Hepatocyte (in vitro differentiated cells): ENCODE results near the gene SH3RF3. TPM values are rescaled to one million over a fixed set of nuclear protein-coding genes. Genes with fewer than 3 reads are reported as not detected.
"Not testable (repeated sequence)": the region's sequence is repeated elsewhere in the genome, so short reads cannot be mapped to it uniquely, and the experiment has no call there.

Experiments used
- DNase-seq: peaks from one replicate; pipeline ENCODE4 v3.0.0-alpha.2; 2016; ENCODE audit warnings: low spot score
- H2AFZ ChIP-seq: fragments of 200-600 bp; sonication (generic); 2 replicates; pipeline ENCODE4 v1.6.0; 2016; ENCODE audit warnings: antibody characterized with exemption, mild to moderate bottlenecking
- H3K27ac ChIP-seq: fragments of 200-600 bp; sonication (generic); 2 replicates; pipeline ENCODE4 v1.5.1; 2016; ENCODE audit warnings: mild to moderate bottlenecking
- H3K27me3 ChIP-seq: fragments of 200-600 bp; sonication (generic); 2 replicates; pipeline ENCODE4 v1.6.1; 2016
- H3K36me3 ChIP-seq: fragments of 200-600 bp; sonication (generic); replicated peaks from 2 replicates; pipeline ENCODE4 v1.5.1; 2016; ENCODE audit warnings: low read depth; ENCODE audit not compliant: insufficient read depth
- H3K4me1 ChIP-seq: fragments of 200-600 bp; sonication (generic); 2 replicates; pipeline ENCODE4 v1.5.1; 2016; ENCODE audit warnings: mild to moderate bottlenecking, moderate library complexity; ENCODE audit not compliant: insufficient read depth
- H3K4me2 ChIP-seq: fragments of 200-600 bp; sonication (generic); 2 replicates; pipeline ENCODE4 v1.6.0; 2016
- H3K4me3 ChIP-seq: fragments of 200-600 bp; sonication (generic); 2 replicates; pipeline ENCODE4 v1.5.1; 2016; ENCODE audit warnings: mild to moderate bottlenecking
- H3K79me2 ChIP-seq: fragments of 200-600 bp; sonication (generic); 2 replicates; pipeline ENCODE4 v1.6.0; 2017; ENCODE audit warnings: mild to moderate bottlenecking
- H3K9me2 ChIP-seq: fragments of 200-600 bp; sonication (generic); replicated peaks from 2 replicates; pipeline ENCODE4 v1.6.0; 2017; ENCODE audit warnings: mild to moderate bottlenecking; ENCODE audit not compliant: insufficient read depth
- H3K9me3 ChIP-seq: fragments of 200-600 bp; sonication (generic); 2 replicates; pipeline ENCODE4 v1.5.1; 2016; ENCODE audit warnings: low read depth, mild to moderate bottlenecking
- H4K20me1 ChIP-seq: fragments of 200-600 bp; sonication (generic); 2 replicates; pipeline ENCODE4 v1.6.0; 2016; ENCODE audit warnings: mild to moderate bottlenecking; ENCODE audit not compliant: insufficient read depth, poor library complexity, severe bottlenecking
- CTCF ChIP-seq: fragments of 200-600 bp; sonication (generic); IDR thresholded peaks from 2 replicates; pipeline ENCODE4 v1.5.1; 2016; ENCODE audit warnings: antibody characterized with exemption, mild to moderate bottlenecking; ENCODE audit not compliant: poor library complexity
- EZH2 ChIP-seq: fragments of 200-600 bp; sonication (generic); IDR thresholded peaks from 2 replicates; pipeline ENCODE4 v1.6.1; 2016; ENCODE audit warnings: antibody characterized with exemption, mild to moderate bottlenecking, borderline replicate concordance
- EZH2phosphoT487 ChIP-seq: fragments of 200-600 bp; sonication (generic); IDR thresholded peaks from one replicate; pipeline ENCODE4 v1.6.1; 2018; ENCODE audit warnings: antibody characterized with exemption, mild to moderate bottlenecking, low read depth, moderate library complexity; ENCODE audit not compliant: unreplicated experiment, severe bottlenecking
- WGBS: methylation state at CpG from one replicate; pipeline ENCODE4 v1.1.6; 2016; ENCODE audit warnings: low lambda C conversion rate; ENCODE audit errors: missing lambda C conversion rate; 5-methylcytosine and 5-hydroxymethylcytosine counted together
- polyA plus RNA-seq: library from polyadenylated mRNA; unstranded; fragments of >200 nt; fragmentation: Nextera tagmentation; extraction: Ambion mirVana; gene quantifications from 2 replicates; pipeline ENCODE4 v1.2.1, GENCODE V29; 2016
- total RNA-seq: library from RNA; depleted of rRNA; stranded (reverse); fragments of >200 nt; gene quantifications from 2 replicates; pipeline ENCODE4 v1.2.3, GENCODE V29; 2014

SH3RF3 gene
- total and polyA plus RNA-seq, 2 experiments from 2014 or later: 1.9 to 2.1 TPM

GRCh38 chr2:109118321-109118720 lies 10.7 kb upstream of the SH3RF3 start:
- H4K20me1 ChIP-seq: no peaks in the 10 kb centered on the region
- DNase-seq: no peak
- no peak overlapping the region for H3K27ac ChIP-seq
- H3K36me3 ChIP-seq: no peaks in the 10 kb centered on the region
- no peak overlapping the region for H3K4me2 ChIP-seq
- no peak overlapping the region for H2AFZ ChIP-seq
- no peaks in the 10 kb centered on the region for H3K9me2 ChIP-seq
- TF ChIP-seq EZH2: no peak
- TF ChIP-seq EZH2phosphoT487: no peak
- TF ChIP-seq CTCF: no peak
- WGBS: 95% methylated on average over 9 of the region's 9 CpGs
- no peak overlapping the region for H3K4me3 ChIP-seq
- no peaks in the 10 kb centered on the region for H3K79me2 ChIP-seq
- H3K9me3 ChIP-seq: no peaks in the 10 kb centered on the region
- no peaks in the 10 kb centered on the region for H3K4me1 ChIP-seq
- peaks cover 7% of the 10 kb centered on the region for H3K27me3 ChIP-seq

GRCh38 chr2:109120166-109120565 lies 8.8 kb upstream of the SH3RF3 start:
- TF ChIP-seq CTCF: no peak
- TF ChIP-seq EZH2phosphoT487: no peak
- TF ChIP-seq EZH2: no peak
- Histone ChIP-seq H2AFZ (no peak overlapping the region), H3K4me2 (no peak overlapping the region), H3K79me2 (no peaks in the 10 kb centered on the region), H3K36me3 (no peaks in the 10 kb centered on the region), H3K27me3 (peaks cover 10% of the 10 kb centered on the region), H3K9me3 (no peaks in the 10 kb centered on the region), H3K4me3 (no peak overlapping the region), H3K9me2 (no peaks in the 10 kb centered on the region), H3K4me1 (no peaks in the 10 kb centered on the region), H3K27ac (no peak overlapping the region), H4K20me1 (no peaks in the 10 kb centered on the region)
- DNase-seq: no peak
- 100% methylated on average over 3 of the region's 3 CpGs for WGBS

- not testable (repeated sequence) for H3K27me3 ChIP-seq, H3K4me3 ChIP-seq, H3K9me3 ChIP-seq, H4K20me1 ChIP-seq, H2AFZ ChIP-seq, H3K79me2 ChIP-seq, DNase-seq, H3K9me2 ChIP-seq, H3K4me1 ChIP-seq, H3K4me2 ChIP-seq, H3K36me3 ChIP-seq, H3K27ac ChIP-seq
- 93% methylated on average over 10 of the region's 10 CpGs for WGBS
These were observed 8.3 kb upstream of the SH3RF3 start for GRCh38 chr2:109120686-109121085.

GRCh38 chr2:109123586-109124201 lies 5.3 kb upstream of the SH3RF3 start:
- Histone ChIP-seq H3K36me3 (no peaks in the 10 kb centered on the region), H3K27ac (no peak overlapping the region), H3K4me1 (no peaks in the 10 kb centered on the region), H3K27me3 (peaks cover 11% of the 10 kb centered on the region), H3K4me2 (no peak overlapping the region), H4K20me1 (no peaks in the 10 kb centered on the region), H2AFZ (no peak overlapping the region), H3K9me2 (no peaks in the 10 kb centered on the region), H3K4me3 (no peak overlapping the region), H3K9me3 (no peaks in the 10 kb centered on the region), H3K79me2 (no peaks in the 10 kb centered on the region)
- WGBS: 96% methylated on average over 4 of the region's 4 CpGs
- TF ChIP-seq EZH2: no peak
- no peak for TF ChIP-seq EZH2phosphoT487
- TF ChIP-seq CTCF: no peak
- no peak for DNase-seq
